HG03060 (cell line): Measurements from ENCODE around the gene GRAMD1B.

ENCODE experiments used
- ATAC-seq: cut with Tn5 transposase; IDR thresholded peaks from one replicate; pipeline ENCODE4 v1.9.1; 2021; ENCODE audit warnings: low read depth, moderate number of reproducible peaks; ENCODE audit not compliant: unreplicated experiment

GRAMD1B gene

DNA sequence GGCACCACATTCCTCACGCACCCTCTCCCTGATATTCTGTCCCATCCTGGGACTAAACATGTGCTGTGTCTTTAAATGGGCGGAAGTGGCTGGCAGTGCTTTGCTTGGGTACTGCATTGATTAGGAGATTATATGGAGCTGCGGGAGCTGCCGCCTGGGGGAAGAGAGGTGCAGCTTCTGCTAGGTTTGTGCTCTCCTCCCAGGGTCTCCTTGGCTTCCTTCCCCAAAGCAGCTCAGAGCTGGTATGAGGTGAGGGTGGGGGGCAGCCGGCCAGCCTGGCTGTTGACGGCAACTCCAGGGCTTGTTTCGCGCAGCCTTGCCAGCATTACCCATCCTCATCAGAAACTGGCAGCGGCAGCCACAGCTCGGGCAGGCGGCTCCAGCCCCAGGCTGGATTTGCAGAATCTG, 95.4 kb downstream of the GRAMD1B start:
- no peak for ATAC-seq

DNA sequence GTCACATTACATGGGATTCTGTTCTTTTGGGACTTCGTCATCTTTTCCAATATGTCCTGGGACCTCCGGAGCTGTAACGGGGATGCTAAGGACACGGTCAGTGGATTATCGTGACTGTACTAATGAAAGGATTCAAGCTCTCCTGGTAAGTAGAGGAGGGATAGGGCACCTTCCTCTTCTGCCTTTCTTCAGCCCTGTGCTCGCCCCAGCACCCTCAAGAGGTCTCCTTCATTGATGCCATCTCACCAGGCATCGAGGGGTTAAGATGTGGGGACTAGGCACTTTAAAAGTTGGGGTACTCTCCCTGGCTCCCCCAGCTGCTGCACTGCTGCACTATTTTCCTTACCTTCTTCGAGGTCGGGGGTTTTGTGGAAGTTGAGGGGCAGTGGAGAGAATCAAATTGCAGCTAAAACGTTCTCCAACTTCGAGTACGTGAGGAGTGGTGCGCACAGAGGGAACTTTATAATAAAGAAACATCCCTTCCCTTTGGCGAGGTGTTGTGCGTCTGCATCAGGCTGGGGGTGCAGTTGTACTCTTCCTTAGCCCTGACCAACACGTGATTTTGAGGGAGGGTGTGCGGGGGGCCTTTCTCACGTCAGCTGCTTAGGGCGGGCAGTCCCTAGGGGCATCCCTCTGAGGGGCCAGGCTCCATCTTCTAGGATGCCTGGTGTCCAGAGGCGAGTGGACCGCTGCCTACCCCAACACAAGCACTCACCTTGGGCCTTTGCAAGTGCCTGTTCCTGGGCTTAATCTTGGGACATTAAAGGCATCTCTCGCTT, 96.1 kb downstream of the GRAMD1B start:
- ATAC-seq, result no peak

GRCh38 chr11:123526918-123527317, 96.8 kb downstream of the GRAMD1B start:
- no peak for ATAC-seq

DNA sequence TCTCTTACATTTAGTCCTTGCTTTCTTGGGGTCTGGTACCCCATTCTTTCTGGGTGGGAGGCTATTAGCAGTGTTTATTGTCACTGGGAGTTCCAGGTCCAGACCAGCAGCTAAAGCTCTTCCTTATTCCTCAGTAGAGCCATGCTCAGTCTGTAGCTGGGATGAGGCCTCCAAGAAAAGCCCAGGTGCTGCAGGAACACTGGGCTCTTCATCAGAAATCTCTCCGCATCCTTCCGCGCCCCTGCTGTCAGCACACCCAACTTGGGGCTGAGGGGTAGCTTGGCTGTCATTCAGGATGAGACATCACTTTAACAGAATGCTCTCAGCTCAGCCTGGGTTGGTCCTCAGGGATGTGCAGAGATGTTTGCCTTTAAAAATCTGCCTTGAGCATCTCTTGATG, 97.5 kb downstream of the GRAMD1B start:
- ATAC-seq, result no peak

GRCh38 chr11:123527947-123528346, 97.9 kb downstream of the GRAMD1B start:
- ATAC-seq, result no peak

DNA sequence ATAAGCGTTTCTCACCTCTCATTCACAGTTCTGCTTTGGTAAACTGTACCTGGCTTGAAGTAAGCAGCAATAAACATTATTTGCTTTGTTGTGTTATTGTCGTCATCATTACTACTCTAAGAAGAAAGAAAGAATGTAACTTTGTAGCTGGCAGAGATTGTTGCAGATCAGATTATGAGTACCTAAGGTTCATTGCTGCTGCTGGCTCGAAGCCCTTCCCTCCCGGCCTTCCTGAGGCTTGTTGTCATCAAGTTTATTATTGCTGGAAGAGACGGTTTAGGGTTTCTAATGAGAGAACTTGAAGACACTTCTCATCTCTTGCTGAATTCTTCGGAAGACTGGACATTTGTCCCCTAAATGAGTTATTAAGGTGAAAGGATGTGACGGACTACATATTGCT, 101.3 kb downstream of the GRAMD1B start:
- no peak for ATAC-seq

DNA sequence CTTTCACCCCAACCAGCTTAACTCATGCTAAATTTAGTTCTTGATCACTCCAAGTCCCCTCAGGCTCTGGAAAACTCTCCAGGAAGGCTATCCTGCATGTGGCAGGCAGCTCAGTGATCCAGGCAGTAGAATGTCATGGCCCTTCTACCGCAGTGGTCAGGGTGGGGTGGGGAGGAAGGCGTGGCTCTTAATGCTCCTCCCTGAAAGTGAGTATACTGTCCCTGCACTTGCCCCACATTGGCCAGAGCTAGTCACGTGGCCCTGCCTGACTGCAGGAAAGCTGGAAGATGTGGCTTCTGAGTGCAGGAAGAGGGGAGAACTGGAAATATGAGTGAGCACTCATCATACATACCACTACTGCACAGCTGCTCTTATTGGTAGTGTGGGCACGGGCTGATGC, 102.1 kb downstream of the GRAMD1B start:
- ATAC-seq, result no peak

GRCh38 chr11:123535401-123535800, 105.3 kb downstream of the GRAMD1B start:
- ATAC-seq, result no peak

GRCh38 chr11:123536690-123537437, 106.8 kb downstream of the GRAMD1B start:
- no peak for ATAC-seq

DNA sequence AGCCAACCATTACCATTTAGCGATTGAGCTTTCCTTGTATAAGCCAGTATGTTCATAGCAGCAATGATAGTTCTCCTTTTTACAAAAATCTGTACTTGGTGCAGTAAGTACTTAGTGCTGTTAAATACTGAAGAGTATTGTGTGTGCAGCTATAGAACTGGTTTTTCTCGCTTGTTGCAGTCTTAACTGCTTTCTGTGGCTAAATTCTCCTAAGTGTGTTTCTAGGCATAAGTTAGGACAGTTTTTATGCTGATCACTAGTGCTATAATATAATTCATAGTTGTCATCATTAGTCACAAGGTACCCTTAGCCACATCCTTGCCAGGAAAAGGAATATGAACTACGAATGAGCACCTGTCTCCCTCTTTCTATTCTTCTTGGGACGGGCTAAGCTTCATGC, 107.7 kb downstream of the GRAMD1B start:
- ATAC-seq, result no peak

DNA sequence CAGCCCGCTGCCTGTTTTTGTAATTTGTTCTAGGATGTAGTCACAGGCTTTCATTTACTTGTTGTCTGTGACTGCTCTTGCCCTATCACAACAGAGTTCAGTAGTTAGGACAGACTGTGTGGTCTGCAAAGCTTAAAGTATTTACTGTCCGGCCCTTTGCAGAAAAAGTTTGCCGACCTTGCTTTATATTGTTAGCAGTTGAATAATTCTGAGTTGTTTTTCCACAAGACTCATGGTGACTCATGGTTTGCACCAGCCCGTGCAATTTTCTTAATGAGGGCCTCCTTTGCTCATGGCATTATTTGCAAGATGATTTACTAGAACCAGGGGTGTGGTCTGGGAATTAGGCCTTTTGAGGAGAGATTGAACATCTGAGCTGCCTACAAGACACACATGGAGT, 113.7 kb downstream of the GRAMD1B start:
- no peak for ATAC-seq

DNA sequence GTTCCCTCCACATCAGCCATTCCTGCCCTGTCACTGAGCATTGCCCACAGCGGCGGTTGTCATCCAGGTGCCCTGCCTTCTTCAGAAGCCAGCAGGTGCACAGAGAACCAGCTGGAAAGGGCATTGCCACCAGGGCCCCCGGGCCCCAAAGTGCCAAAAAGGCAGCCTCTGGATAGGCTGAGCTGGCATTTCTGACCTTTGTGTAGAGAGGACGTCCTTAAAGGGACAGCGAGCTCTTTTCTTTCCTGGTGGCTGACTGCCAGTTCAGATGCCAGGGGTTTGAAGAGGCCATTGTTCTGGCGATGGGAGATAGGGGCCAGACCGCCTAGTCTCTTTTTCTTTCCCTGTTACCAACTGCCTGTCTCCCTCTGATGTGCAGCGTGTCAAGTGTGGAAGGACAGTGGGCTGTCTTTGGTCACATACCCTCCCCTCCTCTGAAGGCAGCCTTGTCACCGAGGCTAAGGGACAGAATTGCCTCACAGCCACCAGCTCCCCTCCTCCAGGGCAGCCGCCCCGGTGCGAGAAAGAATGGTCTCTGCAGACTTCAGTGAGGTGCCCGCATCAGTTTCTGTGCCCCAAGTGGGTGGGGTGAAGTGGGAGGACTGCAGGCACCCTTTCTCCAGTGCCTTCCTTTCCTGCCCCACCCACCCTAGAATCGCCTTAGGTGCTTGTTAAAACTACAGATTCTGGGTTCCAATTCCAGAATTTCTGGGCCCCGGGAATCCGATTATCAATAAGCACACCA, 114.7 kb downstream of the GRAMD1B start:
- ATAC-seq, result no peak

- no peak for ATAC-seq
Measured at GRCh38 chr11:123545726-123546270, 115.7 kb downstream of the GRAMD1B start.

- no peak for ATAC-seq
Measured at GRCh38 chr11:123546515-123546914, 116.4 kb downstream of the GRAMD1B start.

DNA sequence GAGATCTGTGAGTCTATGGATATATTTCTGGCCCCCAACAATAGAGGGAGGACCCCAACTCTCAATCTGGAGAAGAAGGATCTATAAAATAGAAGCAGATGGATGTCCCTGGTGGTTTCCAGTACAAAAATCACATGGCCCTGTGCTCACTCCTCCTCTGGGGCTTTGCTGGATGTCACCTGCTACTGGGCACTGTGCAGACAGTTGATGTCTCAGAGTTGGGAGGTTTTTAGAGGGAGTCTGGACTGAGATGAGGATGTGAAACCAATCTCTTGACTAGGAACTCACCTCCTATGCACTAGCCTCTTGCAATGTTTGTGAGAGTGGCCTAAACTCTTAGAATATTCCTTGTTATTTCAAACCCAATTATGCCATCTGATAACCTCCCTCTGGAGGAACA, 117.1 kb downstream of the GRAMD1B start:
- peak; percentile 90 for ATAC-seq

- no peak for ATAC-seq
Measured at GRCh38 chr11:123548774-123549173, 118.7 kb downstream of the GRAMD1B start.

GRCh38 chr11:123549926-123550917, 120.2 kb downstream of the GRAMD1B start:
- ATAC-seq, result no peak

GRCh38 chr11:123551079-123551478, 121.0 kb downstream of the GRAMD1B start:
- ATAC-seq, result no peak

DNA sequence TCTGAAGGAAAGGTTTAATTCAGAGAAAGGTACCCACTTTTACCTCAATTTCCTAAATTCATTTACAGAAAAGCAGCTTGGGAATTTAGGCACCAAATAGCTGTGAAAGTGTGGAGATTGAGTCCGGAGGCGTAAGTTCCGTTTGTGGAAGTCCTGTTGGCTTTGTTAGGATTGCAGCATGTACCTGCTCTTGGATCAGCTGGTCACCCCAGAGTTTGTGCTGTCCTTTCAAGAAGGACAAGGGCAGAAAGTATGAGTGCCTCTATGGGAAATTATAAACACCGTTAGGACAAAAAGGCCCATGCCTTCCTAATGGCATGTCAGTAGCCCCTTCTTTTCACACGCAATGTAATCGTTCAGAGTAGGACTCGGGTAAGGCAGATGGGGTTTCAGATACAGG, 126.6 kb downstream of the GRAMD1B start:
- no peak for ATAC-seq
